ENCODE results near the gene PPP6R2.

PPP6R2 gene

DNA sequence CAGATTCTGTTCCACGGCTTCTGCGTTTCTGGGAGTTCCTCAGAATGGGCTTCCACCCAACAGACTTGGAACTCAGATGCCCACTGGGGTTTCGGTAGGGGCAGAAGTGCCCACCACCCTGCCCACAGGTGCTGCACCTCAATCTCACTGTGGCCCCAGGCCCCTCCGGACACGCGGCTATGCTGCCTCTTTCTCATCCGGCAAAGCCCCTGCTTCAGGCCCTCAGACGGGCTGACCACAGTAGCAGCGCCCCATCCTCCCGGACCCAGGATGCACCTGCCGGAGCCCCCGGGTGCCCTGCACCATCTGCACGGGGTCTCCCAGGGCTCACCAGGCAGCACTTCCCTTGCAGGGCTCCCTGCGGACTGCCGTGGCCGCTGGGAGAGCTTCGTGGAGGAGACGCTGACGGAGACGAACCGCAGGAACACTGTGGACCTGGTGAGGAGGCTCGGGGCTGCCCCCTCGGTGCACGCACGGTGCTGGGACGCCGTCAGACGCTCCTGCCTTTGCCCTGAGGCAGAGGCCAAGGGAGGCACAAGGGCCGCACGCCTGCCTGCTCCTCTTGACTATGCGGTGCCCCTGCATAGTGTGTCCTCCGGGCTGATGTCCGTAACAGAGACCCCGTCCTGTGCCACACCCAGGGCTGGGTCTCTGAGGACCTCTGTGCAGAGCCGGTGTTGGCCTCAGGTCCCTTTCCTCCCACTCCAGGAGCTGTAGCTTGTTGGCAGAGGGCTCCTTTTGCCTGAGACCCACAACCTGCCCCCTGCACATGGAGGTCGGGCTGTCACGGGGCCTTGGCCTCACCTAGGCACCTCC, 93.1 kb downstream of the PPP6R2 start:
- TF ChIP-seq GATA3 (IDR thresholded peaks at IDR 0.05; ENCODE audit: low read depth, low read length) (no peak), GATA2 (IDR thresholded peaks at IDR 0.05; ENCODE audit: low read depth, low read length) (no peak)

GRCh38 chr22:50436841-50437341, 93.8 kb downstream of the PPP6R2 start:
- TF ChIP-seq GATA3 (IDR thresholded peaks at IDR 0.05; ENCODE audit: low read depth, low read length) (no peak), GATA2 (IDR thresholded peaks at IDR 0.05; ENCODE audit: low read depth, low read length) (no peak)

GRCh38 chr22:50437511-50438304, 94.6 kb downstream of the PPP6R2 start:
- TF ChIP-seq GATA2 (IDR thresholded peaks at IDR 0.05; ENCODE audit: low read depth, low read length) = no peak
- no peak for TF ChIP-seq GATA3 (IDR thresholded peaks at IDR 0.05; ENCODE audit: low read depth, low read length)

GRCh38 chr22:50438305-50439275, 95.5 kb downstream of the PPP6R2 start:
- no peak for TF ChIP-seq GATA3 (IDR thresholded peaks at IDR 0.05; ENCODE audit: low read depth, low read length)

- TF ChIP-seq GATA2 (IDR thresholded peaks at IDR 0.05; ENCODE audit: low read depth, low read length) (no peak), GATA3 (IDR thresholded peaks at IDR 0.05; ENCODE audit: low read depth, low read length) (no peak)
Measured at GRCh38 chr22:50439314-50439870, 96.3 kb downstream of the PPP6R2 start.

- TF ChIP-seq GATA2 (IDR thresholded peaks at IDR 0.05; ENCODE audit: low read depth, low read length) (no peak), GATA3 (IDR thresholded peaks at IDR 0.05; ENCODE audit: low read depth, low read length) (no peak)
Measured at GRCh38 chr22:50439871-50440331, 96.8 kb downstream of the PPP6R2 start.

- no peak for TF ChIP-seq GATA2 (IDR thresholded peaks at IDR 0.05; ENCODE audit: low read depth, low read length)
- TF ChIP-seq GATA3 (IDR thresholded peaks at IDR 0.05; ENCODE audit: low read depth, low read length) = no peak
Measured at GRCh38 chr22:50440544-50441249, 97.6 kb downstream of the PPP6R2 start.

GRCh38 chr22:50441428-50441993, 98.4 kb downstream of the PPP6R2 start:
- no peak for TF ChIP-seq GATA2 (IDR thresholded peaks at IDR 0.05; ENCODE audit: low read depth, low read length)
- TF ChIP-seq GATA3 (IDR thresholded peaks at IDR 0.05; ENCODE audit: low read depth, low read length) = no peak

- no peak for TF ChIP-seq GATA3 (IDR thresholded peaks at IDR 0.05; ENCODE audit: low read depth, low read length)
- TF ChIP-seq GATA2 (IDR thresholded peaks at IDR 0.05; ENCODE audit: low read depth, low read length) = no peak
Measured at GRCh38 chr22:50443197-50443596, 100.1 kb downstream of the PPP6R2 start.

DNA sequence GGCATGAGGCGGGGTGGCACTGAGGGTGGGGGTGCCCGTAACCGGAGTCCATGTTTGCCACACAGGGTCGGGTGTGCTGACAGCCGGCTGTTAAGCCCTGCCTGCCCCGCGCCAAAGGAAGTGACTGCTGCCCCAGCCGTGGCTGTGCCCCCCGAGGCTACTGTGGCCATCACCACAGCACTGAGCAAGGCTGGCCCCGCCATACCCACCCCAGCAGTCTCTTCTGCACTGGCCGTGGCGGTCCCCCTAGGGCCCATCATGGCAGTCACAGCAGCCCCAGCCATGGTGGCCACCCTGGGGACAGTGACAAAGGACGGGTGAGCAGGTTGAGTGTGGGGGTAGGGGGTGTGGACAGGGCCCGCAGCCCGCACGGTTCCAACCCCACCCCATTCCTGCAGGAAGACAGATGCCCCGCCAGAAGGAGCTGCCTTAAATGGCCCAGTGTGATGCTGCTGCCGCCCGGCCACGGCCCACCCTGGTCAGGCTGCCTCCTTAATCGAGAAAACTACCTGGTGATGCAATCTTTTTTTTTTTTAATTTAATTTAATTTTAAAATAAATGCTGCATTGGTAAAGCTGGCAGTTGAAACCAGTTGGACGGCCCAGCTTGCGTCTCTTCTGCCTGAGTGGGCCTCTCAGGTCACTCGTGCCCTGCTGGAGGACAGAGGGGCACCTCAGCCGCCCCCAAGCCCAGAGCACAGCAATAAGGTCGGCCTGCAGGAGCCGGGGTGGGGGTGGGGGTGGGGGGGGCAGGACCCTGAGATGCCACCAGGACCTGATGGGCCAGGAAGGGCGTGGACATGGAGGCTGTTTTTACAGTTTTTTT, 100.9 kb downstream of the PPP6R2 start:
- TF ChIP-seq GATA3 (IDR thresholded peaks at IDR 0.05; ENCODE audit: low read depth, low read length) (no peak), GATA2 (IDR thresholded peaks at IDR 0.05; ENCODE audit: low read depth, low read length) (no peak)

DNA sequence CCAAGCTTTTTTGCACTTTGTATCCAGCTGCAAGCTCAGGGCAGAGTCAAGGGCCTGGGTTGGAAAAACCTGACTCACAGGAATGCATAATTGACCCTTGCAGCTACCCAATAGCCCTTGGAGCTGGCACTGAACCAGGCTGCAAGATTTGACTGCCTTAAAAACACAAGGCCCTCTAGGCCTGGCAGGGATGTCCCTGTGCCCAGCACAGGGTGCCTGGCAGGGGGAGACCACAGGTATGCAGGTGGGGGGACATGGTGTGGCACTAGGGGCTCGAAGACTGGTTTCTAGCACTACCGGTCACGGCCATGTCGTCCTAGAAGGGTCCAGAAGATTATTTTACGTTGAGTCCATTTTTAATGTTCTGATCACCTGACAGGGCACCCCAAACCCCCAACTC, 101.5 kb downstream of the PPP6R2 start:
- no peak for TF ChIP-seq GATA2 (IDR thresholded peaks at IDR 0.05; ENCODE audit: low read depth, low read length)
- TF ChIP-seq GATA3 (IDR thresholded peaks at IDR 0.05; ENCODE audit: low read depth, low read length) = no peak

Measured in SH-SY5Y (cell line).